K562 (cell line): ENCODE results near the gene LGALS8. TPM values are rescaled to one million over a fixed set of nuclear protein-coding genes. Genes with fewer than 3 reads are reported as not detected.

Experiments
- EGR1 ChIP-seq: fragments of 450-650 bp; conservative IDR thresholded peaks from 2 replicates; pipeline ENCODE4 v1.6.1; 2017; ENCODE audit warnings: mild to moderate bottlenecking
- FOXM1 ChIP-seq, 2 experiments: fragments of 450-650 bp in 1 of 2; sonication (generic) in 1 of 2; formaldehyde crosslinking in 1 of 2; IDR thresholded peaks; 2 replicates each; pipeline versions ENCODE4 v1.6.1 to v1.9.0; 2017 to 2022; ENCODE audit warnings: low read depth in 2 of 2, mild to moderate bottlenecking in 2 of 2, missing genetic modification reagents in 1 of 2, moderate library complexity in 1 of 2
- TEAD1 ChIP-seq, 2 experiments: fragments of 450-650 bp in 1 of 2; sonication (generic) in 1 of 2; formaldehyde crosslinking; IDR thresholded peaks; 2 replicates each; pipeline versions ENCODE4 v1.4.0 to v1.8.0; 2020 to 2022; ENCODE audit warnings: mild to moderate bottlenecking in 2 of 2, missing genetic modification reagents in 1 of 2
- polyA plus RNA-seq, 8 experiments: library from polyadenylated mRNA; depleted of rRNA in 4 of 8; stranded (reverse) in 5 of 8; unstranded in 3 of 8; fragments of >200 nt; fragmentation: Nextera tagmentation in 2 of 8; fragmentation: Illumina TruSeq in 1 of 8; extraction: Ambion mirVana in 2 of 8; extraction: Trizol in 1 of 8; gene quantifications; 2 replicates each; pipeline versions ENCODE4 v1.2.1 to v1.2.3, GENCODE V29; 2011 to 2014; ENCODE audit warnings: inconsistent platforms in 1 of 8, missing spikeins in 1 of 8
- total RNA-seq, 7 experiments: library from RNA; depleted of rRNA in 6 of 7; stranded (reverse); fragments of >200 nt in 6 of 7; fragmentation: Illumina TruSeq in 2 of 7; extraction: Trizol in 2 of 7; gene quantifications; 2 replicates each; pipeline versions ENCODE4 v1.2.1 to v1.2.3, GENCODE V29; 2011 to 2021; ENCODE audit warnings: low replicate concordance in 1 of 7
- TF ChIP-seq, protein P1 (sequence below): fragments of 200-600 bp; sonication (generic); IDR thresholded peaks from one replicate; pipeline ENCODE4 v1.6.1; 2012; ENCODE audit warnings: mild to moderate bottlenecking, low read depth, low read length, inconsistent platforms
- TF ChIP-seq, protein P2 (sequence below): fragments of 450-650 bp; IDR thresholded peaks from 2 replicates; pipeline ENCODE4 v1.6.1; 2016; ENCODE audit warnings: low read depth, mild to moderate bottlenecking, moderate library complexity
- TF ChIP-seq, protein P3 (sequence below), 2 experiments: fragments of 150-350 bp in 1 of 2; IDR thresholded peaks; 2 replicates each; pipeline ENCODE4 v1.6.1; 2012 to 2016; ENCODE audit warnings: low read depth in 2 of 2, low read length in 2 of 2, mild to moderate bottlenecking in 1 of 2, moderate library complexity in 1 of 2
- TF ChIP-seq, protein P4 (sequence below): sonication (generic); formaldehyde crosslinking; IDR thresholded peaks from 2 replicates; pipeline ENCODE4 v1.8.0; 2022; ENCODE audit warnings: mild to moderate bottlenecking, missing genetic modification reagents, borderline replicate concordance

The LGALS8 gene
- total and polyA plus RNA-seq, 9 of the 15 experiments (the other 6 are each of a cell fraction or from before 2014, with no cell fraction given) = 57.4 to 87.7 (median 70.3) TPM

DNA sequence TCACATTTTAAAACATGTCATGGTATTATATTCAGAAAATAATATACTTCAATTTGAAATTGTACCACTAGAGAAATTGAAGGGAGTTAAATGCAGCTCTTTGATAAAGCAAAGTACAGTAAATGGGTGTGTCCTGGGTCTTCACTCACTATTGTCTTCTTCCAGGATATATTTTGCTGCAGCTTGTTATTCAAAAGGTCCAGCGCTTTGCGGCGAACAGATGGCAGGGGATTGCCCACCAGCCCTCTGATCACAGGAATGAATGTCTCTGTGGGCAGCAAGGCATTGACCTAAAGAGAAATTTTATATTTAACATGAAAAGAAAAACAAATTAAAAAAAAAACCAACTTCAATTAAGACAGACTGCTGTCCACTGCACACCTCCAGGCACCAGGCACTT lies 35.1 kb downstream of the LGALS8 start (continued):
- TF ChIP-seq, protein P1, sequence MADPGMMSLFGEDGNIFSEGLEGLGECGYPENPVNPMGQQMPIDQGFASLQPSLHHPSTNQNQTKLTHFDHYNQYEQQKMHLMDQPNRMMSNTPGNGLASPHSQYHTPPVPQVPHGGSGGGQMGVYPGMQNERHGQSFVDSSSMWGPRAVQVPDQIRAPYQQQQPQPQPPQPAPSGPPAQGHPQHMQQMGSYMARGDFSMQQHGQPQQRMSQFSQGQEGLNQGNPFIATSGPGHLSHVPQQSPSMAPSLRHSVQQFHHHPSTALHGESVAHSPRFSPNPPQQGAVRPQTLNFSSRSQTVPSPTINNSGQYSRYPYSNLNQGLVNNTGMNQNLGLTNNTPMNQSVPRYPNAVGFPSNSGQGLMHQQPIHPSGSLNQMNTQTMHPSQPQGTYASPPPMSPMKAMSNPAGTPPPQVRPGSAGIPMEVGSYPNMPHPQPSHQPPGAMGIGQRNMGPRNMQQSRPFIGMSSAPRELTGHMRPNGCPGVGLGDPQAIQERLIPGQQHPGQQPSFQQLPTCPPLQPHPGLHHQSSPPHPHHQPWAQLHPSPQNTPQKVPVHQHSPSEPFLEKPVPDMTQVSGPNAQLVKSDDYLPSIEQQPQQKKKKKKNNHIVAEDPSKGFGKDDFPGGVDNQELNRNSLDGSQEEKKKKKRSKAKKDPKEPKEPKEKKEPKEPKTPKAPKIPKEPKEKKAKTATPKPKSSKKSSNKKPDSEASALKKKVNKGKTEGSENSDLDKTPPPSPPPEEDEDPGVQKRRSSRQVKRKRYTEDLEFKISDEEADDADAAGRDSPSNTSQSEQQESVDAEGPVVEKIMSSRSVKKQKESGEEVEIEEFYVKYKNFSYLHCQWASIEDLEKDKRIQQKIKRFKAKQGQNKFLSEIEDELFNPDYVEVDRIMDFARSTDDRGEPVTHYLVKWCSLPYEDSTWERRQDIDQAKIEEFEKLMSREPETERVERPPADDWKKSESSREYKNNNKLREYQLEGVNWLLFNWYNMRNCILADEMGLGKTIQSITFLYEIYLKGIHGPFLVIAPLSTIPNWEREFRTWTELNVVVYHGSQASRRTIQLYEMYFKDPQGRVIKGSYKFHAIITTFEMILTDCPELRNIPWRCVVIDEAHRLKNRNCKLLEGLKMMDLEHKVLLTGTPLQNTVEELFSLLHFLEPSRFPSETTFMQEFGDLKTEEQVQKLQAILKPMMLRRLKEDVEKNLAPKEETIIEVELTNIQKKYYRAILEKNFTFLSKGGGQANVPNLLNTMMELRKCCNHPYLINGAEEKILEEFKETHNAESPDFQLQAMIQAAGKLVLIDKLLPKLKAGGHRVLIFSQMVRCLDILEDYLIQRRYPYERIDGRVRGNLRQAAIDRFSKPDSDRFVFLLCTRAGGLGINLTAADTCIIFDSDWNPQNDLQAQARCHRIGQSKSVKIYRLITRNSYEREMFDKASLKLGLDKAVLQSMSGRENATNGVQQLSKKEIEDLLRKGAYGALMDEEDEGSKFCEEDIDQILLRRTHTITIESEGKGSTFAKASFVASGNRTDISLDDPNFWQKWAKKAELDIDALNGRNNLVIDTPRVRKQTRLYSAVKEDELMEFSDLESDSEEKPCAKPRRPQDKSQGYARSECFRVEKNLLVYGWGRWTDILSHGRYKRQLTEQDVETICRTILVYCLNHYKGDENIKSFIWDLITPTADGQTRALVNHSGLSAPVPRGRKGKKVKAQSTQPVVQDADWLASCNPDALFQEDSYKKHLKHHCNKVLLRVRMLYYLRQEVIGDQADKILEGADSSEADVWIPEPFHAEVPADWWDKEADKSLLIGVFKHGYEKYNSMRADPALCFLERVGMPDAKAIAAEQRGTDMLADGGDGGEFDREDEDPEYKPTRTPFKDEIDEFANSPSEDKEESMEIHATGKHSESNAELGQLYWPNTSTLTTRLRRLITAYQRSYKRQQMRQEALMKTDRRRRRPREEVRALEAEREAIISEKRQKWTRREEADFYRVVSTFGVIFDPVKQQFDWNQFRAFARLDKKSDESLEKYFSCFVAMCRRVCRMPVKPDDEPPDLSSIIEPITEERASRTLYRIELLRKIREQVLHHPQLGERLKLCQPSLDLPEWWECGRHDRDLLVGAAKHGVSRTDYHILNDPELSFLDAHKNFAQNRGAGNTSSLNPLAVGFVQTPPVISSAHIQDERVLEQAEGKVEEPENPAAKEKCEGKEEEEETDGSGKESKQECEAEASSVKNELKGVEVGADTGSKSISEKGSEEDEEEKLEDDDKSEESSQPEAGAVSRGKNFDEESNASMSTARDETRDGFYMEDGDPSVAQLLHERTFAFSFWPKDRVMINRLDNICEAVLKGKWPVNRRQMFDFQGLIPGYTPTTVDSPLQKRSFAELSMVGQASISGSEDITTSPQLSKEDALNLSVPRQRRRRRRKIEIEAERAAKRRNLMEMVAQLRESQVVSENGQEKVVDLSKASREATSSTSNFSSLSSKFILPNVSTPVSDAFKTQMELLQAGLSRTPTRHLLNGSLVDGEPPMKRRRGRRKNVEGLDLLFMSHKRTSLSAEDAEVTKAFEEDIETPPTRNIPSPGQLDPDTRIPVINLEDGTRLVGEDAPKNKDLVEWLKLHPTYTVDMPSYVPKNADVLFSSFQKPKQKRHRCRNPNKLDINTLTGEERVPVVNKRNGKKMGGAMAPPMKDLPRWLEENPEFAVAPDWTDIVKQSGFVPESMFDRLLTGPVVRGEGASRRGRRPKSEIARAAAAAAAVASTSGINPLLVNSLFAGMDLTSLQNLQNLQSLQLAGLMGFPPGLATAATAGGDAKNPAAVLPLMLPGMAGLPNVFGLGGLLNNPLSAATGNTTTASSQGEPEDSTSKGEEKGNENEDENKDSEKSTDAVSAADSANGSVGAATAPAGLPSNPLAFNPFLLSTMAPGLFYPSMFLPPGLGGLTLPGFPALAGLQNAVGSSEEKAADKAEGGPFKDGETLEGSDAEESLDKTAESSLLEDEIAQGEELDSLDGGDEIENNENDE = no peak
- TF ChIP-seq, protein P2, sequence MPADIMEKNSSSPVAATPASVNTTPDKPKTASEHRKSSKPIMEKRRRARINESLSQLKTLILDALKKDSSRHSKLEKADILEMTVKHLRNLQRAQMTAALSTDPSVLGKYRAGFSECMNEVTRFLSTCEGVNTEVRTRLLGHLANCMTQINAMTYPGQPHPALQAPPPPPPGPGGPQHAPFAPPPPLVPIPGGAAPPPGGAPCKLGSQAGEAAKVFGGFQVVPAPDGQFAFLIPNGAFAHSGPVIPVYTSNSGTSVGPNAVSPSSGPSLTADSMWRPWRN = no peak
- no peak for TF ChIP-seq EGR1
- TF ChIP-seq TEAD1 (CRISPR knock-in tag; IDR thresholded peaks at IDR 0.05) = no peak
- TF ChIP-seq, protein P3, sequence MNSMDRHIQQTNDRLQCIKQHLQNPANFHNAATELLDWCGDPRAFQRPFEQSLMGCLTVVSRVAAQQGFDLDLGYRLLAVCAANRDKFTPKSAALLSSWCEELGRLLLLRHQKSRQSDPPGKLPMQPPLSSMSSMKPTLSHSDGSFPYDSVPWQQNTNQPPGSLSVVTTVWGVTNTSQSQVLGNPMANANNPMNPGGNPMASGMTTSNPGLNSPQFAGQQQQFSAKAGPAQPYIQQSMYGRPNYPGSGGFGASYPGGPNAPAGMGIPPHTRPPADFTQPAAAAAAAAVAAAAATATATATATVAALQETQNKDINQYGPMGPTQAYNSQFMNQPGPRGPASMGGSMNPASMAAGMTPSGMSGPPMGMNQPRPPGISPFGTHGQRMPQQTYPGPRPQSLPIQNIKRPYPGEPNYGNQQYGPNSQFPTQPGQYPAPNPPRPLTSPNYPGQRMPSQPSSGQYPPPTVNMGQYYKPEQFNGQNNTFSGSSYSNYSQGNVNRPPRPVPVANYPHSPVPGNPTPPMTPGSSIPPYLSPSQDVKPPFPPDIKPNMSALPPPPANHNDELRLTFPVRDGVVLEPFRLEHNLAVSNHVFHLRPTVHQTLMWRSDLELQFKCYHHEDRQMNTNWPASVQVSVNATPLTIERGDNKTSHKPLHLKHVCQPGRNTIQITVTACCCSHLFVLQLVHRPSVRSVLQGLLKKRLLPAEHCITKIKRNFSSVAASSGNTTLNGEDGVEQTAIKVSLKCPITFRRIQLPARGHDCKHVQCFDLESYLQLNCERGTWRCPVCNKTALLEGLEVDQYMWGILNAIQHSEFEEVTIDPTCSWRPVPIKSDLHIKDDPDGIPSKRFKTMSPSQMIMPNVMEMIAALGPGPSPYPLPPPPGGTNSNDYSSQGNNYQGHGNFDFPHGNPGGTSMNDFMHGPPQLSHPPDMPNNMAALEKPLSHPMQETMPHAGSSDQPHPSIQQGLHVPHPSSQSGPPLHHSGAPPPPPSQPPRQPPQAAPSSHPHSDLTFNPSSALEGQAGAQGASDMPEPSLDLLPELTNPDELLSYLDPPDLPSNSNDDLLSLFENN (IDR thresholded peaks at IDR 0.05; ENCODE audit: low read depth in 2 of 2, low read length in 2 of 2) = no peak
- TF ChIP-seq FOXM1 (IDR thresholded peaks at IDR 0.05; ENCODE audit: low read depth) = no peak
- TF ChIP-seq FOXM1 (CRISPR knock-in tag; IDR thresholded peaks at IDR 0.05; ENCODE audit: low read depth) = no peak
- TF ChIP-seq, protein P4, sequence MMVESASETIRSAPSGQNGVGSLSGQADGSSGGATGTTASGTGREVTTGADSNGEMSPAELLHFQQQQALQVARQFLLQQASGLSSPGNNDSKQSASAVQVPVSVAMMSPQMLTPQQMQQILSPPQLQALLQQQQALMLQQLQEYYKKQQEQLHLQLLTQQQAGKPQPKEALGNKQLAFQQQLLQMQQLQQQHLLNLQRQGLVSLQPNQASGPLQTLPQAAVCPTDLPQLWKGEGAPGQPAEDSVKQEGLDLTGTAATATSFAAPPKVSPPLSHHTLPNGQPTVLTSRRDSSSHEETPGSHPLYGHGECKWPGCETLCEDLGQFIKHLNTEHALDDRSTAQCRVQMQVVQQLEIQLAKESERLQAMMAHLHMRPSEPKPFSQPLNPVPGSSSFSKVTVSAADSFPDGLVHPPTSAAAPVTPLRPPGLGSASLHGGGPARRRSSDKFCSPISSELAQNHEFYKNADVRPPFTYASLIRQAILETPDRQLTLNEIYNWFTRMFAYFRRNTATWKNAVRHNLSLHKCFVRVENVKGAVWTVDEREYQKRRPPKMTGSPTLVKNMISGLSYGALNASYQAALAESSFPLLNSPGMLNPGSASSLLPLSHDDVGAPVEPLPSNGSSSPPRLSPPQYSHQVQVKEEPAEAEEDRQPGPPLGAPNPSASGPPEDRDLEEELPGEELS = no peak
